ENCODE data around the gene PIBF1.

Gene PIBF1

DNA sequence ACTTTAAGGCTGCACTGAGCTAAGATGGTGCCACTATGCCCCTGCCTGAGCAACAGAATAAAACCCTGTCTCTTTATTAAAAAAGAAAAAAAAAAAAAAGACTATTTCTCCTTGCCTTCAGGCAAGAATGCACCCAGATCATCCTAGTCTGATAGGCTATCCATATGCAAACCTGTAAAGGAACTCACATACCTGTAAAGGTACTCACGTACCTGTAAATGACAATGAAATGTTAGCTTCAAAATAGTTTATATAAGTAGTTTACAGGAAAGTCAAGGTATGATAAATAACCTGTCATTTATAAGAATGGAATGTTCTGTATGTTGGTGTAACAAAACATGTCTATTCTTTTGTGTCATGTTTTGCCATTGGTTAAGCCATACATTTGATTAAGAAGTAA, 86.3 kb downstream of the PIBF1 start:
- TF ChIP-seq, protein P1, sequence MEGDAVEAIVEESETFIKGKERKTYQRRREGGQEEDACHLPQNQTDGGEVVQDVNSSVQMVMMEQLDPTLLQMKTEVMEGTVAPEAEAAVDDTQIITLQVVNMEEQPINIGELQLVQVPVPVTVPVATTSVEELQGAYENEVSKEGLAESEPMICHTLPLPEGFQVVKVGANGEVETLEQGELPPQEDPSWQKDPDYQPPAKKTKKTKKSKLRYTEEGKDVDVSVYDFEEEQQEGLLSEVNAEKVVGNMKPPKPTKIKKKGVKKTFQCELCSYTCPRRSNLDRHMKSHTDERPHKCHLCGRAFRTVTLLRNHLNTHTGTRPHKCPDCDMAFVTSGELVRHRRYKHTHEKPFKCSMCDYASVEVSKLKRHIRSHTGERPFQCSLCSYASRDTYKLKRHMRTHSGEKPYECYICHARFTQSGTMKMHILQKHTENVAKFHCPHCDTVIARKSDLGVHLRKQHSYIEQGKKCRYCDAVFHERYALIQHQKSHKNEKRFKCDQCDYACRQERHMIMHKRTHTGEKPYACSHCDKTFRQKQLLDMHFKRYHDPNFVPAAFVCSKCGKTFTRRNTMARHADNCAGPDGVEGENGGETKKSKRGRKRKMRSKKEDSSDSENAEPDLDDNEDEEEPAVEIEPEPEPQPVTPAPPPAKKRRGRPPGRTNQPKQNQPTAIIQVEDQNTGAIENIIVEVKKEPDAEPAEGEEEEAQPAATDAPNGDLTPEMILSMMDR (IDR thresholded peaks at IDR 0.05; ENCODE audit: low read depth, low read length, missing control alignments) = no peak
- no peak overlapping the region for H3K4me3 ChIP-seq (ENCODE audit: low read depth, low read length)
- in situ Hi-C loops (cut with HindIII; ENCODE audit: low sequenced_read_pairs) = no loop called here
- no peak for DNase-seq (ENCODE audit: low read depth)

DNA sequence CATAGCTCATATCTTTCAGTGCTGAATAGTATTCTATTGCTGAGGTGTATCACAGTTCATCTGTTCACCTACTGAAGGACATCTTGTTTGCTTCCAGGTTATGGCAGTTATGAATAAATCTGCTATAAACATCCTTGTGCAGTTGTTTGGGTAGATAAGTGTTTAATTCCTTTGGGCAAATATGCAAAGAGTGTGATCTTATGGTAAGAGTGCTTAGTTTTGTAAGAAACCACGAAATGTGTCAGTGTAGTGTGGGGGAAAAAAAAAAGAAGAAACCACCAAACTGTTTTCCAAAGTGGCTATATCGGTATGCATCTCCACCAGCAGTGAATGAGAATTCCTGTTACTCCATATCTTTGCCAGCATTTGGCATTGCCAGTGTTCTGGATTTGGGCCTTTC, 93.3 kb downstream of the PIBF1 start:
- no peak overlapping the region for H3K4me3 ChIP-seq (ENCODE audit: low read depth, low read length)
- TF ChIP-seq, protein P1 (IDR thresholded peaks at IDR 0.05; ENCODE audit: low read depth, low read length, missing control alignments) = no peak
- in situ Hi-C loops (cut with HindIII; ENCODE audit: low sequenced_read_pairs) = no loop called here
- no peak for DNase-seq (ENCODE audit: low read depth)

DNA sequence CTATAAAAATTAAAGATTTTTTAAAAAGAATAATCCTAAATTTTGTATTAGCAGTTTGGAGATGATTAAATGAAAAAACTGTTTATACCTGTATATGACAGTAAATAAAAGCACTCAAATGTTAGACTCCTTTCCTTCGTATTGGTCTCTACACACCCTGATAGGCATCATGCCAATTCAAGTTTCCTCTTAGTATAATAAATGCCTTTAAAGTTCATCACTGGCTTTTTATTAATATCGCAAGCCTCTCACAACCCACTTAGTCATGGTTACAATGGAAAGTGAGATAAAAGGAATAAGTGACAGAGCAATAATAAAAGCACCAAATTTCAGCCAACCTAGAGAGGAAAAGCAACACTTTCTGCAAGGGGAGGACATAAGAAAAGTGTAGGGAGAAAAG, 102.2 kb downstream of the PIBF1 start:
- TF ChIP-seq, protein P1 (IDR thresholded peaks at IDR 0.05; ENCODE audit: low read depth, low read length, missing control alignments) = no peak
- no peak for DNase-seq (ENCODE audit: low read depth)
- H3K4me3 ChIP-seq (ENCODE audit: low read depth, low read length) = no peak overlapping the region
- in situ Hi-C loops (cut with HindIII; ENCODE audit: low sequenced_read_pairs) = no loop called here

DNA sequence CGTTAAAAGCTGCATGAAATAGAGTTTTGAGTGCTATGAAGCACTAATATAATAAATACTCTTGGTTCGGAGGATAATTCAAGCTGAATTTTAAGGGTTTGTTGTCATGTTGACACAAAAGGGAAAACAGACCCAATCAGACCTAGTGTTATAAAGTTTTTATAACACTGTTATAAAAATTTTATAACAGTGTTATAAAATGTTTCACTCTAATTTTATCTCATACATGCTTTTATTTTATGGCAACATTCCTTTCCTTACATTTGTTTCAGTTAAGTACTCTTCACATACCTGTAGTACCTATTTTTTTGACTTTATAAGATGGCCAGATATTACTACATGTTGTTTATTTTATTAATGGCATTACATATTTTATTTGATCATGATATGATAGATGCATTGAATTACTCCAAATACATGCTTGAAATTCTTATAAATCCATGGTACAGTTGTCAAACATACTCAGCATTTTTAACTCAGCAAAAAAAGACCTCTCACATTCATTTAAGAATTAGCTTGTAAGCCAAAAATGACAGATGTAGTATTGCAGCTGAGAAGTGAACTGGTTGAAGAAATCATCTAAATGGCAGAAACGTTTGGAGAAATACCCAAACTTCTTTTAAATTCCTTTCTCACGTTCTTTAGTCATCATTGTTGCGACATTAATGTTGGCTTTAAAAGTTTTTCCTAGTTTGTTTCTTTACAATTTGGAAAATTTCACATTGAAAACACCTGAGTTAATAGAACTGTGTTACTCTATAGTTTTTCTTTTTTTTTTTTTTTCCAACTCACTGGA, 104.5 kb downstream of the PIBF1 start:
- DNase-seq (ENCODE audit: low read depth) = no peak
- H3K4me3 ChIP-seq (ENCODE audit: low read depth, low read length) = no peak overlapping the region
- TF ChIP-seq, protein P1 (IDR thresholded peaks at IDR 0.05; ENCODE audit: low read depth, low read length, missing control alignments) = no peak
- in situ Hi-C loops (cut with HindIII; ENCODE audit: low sequenced_read_pairs) = no loop called here

DNA sequence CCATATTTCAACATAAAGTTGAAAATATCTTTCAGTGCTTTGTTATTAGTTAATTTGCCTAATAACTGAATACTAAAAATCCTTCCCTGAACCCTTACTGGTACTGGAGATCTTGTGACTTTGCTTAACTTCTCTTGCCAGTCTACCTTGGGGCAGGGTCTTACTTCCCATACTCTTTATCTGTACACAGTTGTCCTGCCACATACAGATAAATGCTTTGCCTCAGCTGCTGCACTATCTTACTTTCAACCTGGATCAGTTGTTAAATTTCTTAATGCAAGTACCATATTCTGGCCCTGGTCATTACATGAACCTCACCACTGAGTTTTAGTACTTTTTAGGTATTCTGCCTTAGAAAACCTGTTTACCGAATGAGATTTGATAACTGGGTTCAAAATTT, 107.6 kb downstream of the PIBF1 start:
- no peak for DNase-seq (ENCODE audit: low read depth)
- in situ Hi-C loops (cut with HindIII; ENCODE audit: low sequenced_read_pairs) = no loop called here
- TF ChIP-seq, protein P1 (IDR thresholded peaks at IDR 0.05; ENCODE audit: low read depth, low read length, missing control alignments) = no peak
- no peak overlapping the region for H3K4me3 ChIP-seq (ENCODE audit: low read depth, low read length)

DNA sequence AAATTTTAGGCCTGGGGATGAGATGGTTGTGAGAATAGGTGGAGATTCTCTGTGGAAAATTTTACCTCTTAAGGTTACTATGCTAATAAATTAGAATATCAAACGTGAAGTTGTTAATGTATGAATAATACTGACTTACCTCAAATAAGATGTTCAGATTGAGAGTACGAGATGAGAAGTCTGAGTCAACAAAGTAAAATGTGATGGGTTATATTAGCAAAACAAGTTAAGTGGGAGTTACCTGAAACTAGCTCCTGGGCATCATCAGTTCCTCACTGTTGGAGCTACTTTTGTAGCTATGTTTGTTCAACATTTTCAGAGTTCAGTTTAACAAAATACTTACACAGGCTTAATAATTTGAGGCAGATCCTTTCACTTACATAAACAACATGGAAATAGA, 108.6 kb downstream of the PIBF1 start:
- in situ Hi-C loops (cut with HindIII; ENCODE audit: low sequenced_read_pairs) = no loop called here
- H3K4me3 ChIP-seq (ENCODE audit: low read depth, low read length) = no peak overlapping the region
- DNase-seq (ENCODE audit: low read depth) = no peak
- TF ChIP-seq, protein P1 (IDR thresholded peaks at IDR 0.05; ENCODE audit: low read depth, low read length, missing control alignments) = no peak
